ENCODE data around the gene CISH.

- TF ChIP-seq CTCF (IDR thresholded peaks at IDR 0.05) (no peak), POLR2A (IDR thresholded peaks at IDR 0.05) (no peak)
Observed at GRCh38 chr3:50637945-50638344, 26.4 kb upstream of the CISH start.
